Measurements from ENCODE around the gene UFSP2.

The UFSP2 gene, protein sequence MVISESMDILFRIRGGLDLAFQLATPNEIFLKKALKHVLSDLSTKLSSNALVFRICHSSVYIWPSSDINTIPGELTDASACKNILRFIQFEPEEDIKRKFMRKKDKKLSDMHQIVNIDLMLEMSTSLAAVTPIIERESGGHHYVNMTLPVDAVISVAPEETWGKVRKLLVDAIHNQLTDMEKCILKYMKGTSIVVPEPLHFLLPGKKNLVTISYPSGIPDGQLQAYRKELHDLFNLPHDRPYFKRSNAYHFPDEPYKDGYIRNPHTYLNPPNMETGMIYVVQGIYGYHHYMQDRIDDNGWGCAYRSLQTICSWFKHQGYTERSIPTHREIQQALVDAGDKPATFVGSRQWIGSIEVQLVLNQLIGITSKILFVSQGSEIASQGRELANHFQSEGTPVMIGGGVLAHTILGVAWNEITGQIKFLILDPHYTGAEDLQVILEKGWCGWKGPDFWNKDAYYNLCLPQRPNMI

DNA sequence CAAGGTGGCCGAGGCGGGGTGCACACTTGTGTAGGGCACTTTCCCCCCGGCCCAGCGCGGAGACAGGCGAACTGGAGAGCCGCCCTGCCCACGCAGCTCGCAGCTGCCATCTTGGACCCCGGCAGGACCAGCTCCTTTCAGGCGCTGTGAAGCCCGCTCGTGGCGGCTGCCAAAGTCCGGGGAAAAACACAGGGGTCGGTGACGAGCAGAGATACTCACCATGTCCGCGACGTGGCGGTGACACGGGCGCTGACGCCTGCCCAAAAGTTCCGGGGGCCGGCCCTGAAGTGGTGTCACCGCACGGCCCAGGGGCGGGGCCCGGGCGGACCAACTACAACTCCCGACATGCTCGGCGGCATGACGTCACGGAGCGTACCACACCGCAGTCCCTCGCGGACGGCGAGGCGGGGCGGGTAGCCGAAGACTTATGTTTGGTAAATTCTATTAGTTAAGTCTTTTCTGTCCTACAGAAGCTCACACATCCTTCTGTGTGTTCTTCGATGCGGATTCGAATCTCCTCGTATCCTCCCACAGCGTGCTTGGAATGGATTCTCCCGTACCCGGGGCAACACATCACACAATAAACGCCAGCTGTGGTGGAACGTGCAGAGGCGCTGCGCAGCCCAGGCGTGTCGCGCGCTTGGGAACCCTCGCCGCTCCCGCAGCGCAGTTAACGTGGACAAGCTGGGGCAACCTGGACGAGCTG is at the start of gene UFSP2:
Gene UFSP2, minus strand, starts transcription at position 318 of the 706 bp plus-strand sequence. Its CDS starts 96 bp downstream, at position 222.
- DNase-seq (ENCODE audit: low read depth): peak; percentile 59
- H3K4me3 ChIP-seq (ENCODE audit: low read depth, low read length): peak within 1 kb of the TSS; percentile 83

DNA sequence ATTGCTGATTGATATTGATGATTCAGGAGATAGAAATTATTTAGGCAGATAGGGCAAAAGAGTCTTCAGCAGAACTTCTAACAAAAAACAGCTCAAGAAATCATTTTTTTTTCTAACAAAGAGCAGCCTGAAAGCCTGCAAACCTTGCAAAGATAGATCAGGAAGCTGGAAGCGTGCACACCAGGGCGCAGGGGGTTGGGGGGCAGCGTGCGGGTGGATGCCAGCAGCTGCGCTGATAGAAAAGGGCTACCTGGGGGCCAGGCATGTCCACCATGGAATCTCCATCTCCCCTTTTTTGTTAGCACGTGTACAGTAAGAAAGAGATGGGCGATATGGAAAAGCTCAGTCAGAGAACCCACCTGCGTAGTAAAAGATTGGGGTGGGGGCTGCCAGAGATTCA is 47.5 kb upstream of the UFSP2 start:
- H3K4me3 ChIP-seq (ENCODE audit: low read depth, low read length): no peak overlapping the region
- DNase-seq (ENCODE audit: low read depth): no peak

DNA sequence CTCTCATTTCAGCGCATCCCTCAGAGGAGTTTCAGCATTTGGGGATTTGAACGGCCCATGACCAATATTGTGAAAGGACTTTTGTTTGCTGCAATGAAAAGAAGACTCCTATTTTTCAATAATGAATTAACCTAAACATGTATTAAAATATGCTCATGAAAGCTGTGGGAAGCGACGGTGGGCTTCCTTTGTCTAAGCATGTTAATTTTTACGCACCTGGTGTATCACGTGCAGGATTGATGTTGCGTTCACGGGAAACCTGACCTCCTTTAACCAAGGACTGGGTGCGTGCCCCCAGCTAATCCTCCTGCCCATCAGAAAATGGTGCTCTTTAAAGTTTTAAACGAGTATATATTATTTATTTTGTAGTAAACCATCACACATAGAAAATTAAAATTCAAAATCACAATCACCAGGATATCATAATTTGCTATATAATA is 46.4 kb upstream of the UFSP2 start:
- DNase-seq (ENCODE audit: low read depth): no peak

DNA sequence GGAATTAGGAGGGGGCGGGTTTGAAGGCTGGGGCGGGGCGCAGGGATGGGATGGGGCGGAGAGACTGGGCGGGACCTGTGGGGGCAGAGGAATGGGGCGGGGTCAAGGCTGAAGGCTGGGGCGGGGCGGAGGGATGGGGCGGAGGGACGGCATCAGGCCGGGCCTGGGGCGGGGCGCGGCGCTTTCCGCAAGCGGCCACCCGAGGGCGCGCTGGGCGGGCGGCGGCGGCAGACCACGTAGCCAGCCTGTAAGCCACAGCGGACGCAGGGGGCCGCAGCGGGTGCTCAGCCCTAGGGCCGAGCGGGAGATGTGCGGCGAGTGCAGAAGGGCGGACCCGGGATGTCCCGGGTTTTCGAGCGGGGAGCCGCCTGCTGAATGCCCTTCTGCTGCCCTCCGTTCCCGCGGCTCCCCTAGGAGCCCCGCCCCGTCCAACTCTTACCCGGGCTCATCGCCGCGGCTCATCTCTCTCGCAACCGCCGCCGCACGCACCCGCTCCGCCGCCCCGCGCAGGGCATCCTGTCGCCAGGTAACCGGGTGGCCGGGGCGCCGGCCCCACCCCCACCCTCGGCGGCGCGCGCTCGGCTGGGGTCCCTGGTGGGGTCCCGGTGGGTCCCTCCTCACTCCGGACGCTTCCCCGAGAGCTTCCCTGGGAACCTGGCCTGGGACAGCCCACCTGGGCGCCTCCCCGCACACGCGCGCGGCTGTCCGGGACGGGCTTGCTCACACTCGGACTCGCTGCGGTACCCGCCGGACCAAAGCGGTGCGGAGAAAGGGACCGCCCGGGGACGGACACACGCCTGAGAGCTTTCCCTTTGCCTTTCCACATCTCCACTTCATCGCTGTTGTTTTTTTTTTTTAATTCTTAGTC is 45.7 kb upstream of the UFSP2 start, which contains the start of gene CCDC110:
Gene CCDC110, minus strand, starts transcription at position 499 of the 868 bp plus-strand sequence. Its CDS starts 50 bp downstream, at position 449.
- peak; percentile 89 for DNase-seq (ENCODE audit: low read depth)
- H3K4me3 ChIP-seq (ENCODE audit: low read depth, low read length): peak within 1 kb of the TSS; percentile 79

More for the DNA sequence above, 46.4 kb upstream of the UFSP2 start:
- peak overlapping the region; percentile 79 for H3K4me3 ChIP-seq (ENCODE audit: low read depth, low read length)

DNA sequence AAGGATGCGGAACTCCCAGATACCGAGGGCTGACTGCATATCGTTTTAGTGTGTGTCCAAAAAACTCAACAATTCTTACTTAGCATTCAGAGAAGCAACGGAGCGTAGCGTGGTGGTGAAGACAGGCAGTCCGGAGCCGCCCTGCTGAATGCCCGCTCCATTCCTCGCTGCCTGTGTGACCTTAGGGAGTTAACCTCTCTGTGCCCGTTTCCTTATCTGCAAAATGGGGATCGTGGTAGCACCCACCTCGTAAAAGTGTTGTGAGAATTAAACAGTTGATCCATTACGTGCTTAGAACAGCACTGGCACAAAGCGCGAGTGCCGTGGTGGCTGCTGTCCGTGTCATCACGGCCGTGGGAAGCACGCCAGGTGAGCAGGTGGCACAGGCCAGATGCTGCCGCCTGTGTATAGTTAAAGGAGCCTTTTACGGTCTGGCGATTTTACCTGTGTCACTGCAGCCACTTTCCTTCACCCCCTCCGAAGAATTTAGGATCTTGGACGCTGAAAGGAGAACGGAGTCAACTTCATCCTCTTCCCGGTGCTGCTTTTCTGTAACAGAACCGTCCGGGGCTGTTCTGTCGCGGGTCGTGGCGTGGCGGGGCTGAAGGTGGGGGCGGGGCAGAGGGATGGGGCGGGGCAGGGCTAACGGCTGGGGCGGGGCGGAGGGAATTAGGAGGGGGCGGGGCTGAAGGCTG is 44.9 kb upstream of the UFSP2 start:
- no peak for DNase-seq (ENCODE audit: low read depth)

DNA sequence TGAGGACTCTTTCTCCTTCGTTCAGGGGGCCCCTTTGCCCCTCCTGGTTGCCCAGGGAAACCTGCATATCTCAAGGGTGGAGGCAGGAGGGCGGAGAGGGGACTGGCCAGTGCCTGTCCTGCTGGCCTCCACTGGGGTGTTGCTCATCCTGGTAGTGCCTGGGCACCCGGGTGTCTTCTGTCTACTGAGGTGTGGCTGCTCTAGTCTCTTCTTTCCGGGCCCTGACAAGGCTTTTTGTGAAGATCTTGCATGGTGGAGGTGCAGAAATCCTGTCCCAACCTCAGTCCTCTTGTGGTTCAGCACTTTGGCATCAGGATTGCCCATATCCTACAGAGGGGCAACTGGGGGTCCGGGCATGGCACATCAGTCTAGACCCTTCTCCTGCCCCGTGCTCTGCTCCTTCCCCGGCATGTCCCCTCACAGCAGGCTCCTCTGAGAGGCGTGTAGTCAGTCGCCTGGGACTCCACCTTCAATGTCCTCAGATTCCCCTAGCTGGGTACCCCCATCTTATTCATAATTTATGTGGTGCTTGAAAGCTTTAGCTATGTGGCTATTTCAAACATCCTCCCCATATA is 43.9 kb upstream of the UFSP2 start:
- no peak overlapping the region for H3K4me3 ChIP-seq (ENCODE audit: low read depth, low read length)
- DNase-seq (ENCODE audit: low read depth): no peak

More for the DNA sequence above, 44.9 kb upstream of the UFSP2 start:
- peak overlapping the region; percentile 76 for H3K4me3 ChIP-seq (ENCODE audit: low read depth, low read length)

DNA sequence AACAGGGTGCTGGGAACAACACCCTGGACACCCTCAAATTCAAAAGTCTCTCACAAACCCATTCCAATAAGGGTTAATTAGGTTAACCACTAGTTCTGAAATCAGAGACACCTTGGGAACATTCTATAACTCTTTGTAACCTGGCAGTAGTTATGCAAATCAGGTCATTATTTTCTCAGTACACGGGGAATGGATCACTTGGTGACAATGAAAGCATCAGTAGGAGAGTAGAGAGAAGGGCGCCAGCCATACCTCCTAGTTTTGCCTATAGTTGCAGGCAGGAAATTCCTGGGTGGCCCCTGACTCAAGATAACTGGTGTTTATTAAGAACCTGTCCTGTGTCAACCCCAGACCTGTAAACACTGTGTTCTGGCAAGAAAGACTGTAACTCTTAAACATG is 43.2 kb upstream of the UFSP2 start:
- H3K4me3 ChIP-seq (ENCODE audit: low read depth, low read length): no peak overlapping the region
- no peak for DNase-seq (ENCODE audit: low read depth)

DNA sequence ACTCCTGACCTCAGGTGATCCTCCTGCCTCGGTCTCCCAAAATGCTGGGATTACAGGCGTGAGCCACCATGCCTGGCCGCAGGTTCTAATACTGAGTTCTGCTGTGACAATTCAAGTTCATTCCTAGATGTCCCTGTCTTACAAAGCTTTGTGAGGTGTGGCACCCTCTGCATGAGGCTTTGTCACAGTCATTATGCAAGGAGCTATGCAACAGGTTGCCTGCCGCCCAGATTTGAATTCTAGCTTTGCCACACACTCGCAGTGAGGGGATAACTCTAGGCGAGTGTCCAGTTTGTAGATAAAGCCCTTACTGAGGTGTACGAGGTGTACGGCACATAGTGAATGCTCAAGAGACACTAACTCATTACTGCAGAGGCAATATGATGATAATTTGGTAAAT is 42.2 kb upstream of the UFSP2 start:
- no peak for DNase-seq (ENCODE audit: low read depth)
- no peak overlapping the region for H3K4me3 ChIP-seq (ENCODE audit: low read depth, low read length)

DNA sequence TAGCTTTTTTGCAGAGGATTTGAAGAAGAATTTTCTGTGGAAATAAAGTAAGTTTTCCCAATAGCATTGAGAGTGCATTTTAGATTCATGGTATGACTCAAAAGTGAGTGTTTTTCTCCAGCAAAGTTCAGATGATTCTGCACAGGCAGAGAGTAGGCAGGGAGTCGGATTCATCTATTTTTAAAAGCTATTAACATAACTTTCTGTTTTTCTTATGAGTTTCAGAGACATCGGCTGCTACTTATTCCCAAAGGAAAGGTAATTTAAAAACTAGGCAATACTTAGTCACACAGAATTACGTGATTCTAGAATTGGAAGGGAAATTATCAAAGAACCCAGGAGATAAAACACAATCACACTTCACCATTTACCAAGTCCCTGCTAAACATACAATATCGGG is 41.3 kb upstream of the UFSP2 start:
- no peak overlapping the region for H3K4me3 ChIP-seq (ENCODE audit: low read depth, low read length)
- DNase-seq (ENCODE audit: low read depth): peak; percentile 29

DNA sequence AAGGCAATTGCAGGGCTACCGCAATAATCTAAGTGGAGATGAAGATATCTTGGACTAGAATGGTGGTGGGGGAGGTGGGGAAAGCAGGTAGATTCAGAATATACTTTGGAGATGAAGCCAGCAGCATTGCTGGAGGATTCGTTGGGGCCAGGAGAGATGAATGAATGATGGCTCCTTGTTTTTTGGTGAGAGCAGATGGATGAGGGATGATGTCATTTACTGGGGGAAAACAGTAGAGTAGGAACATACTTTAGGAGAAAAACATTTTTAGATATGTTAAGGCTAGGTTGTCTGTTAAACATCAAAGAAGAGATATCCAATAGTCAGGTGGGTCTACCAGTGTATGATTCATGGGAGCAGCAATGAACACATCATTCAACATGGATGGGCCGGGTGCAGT is 39.9 kb upstream of the UFSP2 start:
- DNase-seq (ENCODE audit: low read depth): no peak
- no peak overlapping the region for H3K4me3 ChIP-seq (ENCODE audit: low read depth, low read length)

DNA sequence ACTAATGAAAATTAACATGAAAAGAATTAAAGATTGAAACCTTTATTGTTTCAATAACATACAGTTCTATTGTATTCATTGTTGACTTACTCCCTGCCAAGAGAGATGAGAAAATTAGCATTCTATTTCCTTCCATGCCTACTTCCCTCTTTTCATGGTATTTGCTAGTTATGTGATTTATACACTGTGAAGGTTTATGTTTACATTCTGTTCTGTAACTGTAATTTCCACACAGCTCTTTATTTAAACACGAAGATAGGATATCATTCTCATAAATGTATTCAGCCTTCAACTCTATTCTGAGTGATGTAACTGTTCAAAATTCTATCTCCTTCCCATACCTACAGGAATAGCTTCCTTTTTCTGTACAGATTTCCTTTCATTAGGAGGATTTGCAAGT is 39.1 kb upstream of the UFSP2 start:
- no peak for DNase-seq (ENCODE audit: low read depth)
- no peak overlapping the region for H3K4me3 ChIP-seq (ENCODE audit: low read depth, low read length)

DNA sequence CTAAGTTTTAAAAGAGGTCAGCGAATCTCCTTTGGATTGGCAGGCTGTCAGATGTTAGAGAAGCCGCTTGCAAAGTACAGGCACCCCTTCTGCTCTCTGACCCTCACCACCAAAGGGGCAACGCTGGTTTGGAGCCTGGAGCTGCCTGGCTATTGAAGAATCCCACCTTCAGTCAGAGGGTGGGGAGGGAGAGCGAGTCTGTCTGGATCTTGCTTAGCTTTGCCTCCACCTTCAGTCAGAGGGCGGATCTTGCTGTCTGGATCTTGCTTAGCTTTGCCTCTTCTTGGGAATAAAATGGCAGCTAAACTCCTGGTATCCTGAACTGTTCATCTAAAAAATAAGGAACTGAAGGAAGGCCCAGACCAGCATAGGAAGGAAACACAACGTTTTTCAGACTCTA is 38.4 kb upstream of the UFSP2 start:
- DNase-seq (ENCODE audit: low read depth): no peak
- no peak overlapping the region for H3K4me3 ChIP-seq (ENCODE audit: low read depth, low read length)

DNA sequence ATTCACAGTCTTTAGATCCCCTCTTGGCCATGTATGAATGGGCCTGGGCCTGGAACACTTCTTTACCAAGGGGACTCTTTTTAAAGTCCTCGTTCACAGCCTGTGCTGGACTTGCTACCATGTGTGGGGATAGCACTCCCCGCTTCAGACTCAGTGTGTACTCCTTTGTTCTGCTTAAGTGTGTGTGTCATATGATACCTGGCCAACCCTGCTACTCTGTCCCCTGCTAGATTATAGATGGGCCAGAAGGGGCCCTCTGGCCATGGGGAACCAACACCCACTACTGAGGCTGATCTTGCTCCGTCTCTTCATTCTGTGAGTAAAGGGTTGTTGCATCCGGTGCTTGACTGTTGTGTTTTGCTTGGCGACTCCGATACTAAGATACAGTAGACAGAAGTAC is 37.8 kb upstream of the UFSP2 start:
- no peak for DNase-seq (ENCODE audit: low read depth)
- H3K4me3 ChIP-seq (ENCODE audit: low read depth, low read length): no peak overlapping the region

DNA sequence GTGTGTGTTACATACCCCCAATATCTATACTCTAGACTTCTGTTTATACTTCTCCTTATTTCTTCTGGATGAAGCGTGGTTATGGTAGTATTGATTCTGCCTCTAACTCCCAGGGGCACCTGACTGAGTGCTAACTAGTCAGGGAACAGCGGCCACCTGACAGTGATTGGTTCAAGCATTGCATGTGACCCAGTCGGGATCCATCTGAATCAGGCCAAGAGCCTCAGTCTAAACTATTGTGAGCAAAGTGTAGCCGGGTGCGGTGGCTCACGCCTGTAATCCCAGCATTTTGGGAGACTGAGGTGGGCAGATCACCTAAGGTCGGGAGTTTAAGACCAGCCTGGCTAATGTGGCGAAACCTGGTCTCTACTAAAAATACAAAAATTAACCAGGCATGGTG is 35.8 kb upstream of the UFSP2 start:
- H3K4me3 ChIP-seq (ENCODE audit: low read depth, low read length): no peak overlapping the region
- DNase-seq (ENCODE audit: low read depth): no peak

DNA sequence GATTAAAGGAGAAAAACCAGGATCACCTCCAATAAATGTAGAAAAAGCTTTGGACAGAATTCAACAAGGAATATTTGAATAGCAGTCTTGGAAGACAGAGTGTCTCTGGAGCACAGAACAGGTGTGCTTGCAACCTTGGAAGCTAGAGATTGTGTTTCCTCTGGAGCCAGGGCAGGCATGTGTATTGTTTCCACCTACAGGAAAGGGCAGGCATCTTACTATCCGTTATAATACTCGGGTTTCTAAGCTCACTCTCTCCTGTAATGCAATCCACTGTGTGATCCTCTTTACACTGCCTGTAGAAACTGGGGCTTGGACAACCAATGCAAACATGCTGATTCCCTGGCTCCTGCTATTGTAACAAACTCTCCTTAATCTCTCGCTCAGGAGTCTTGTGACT is 31.4 kb upstream of the UFSP2 start:
- no peak overlapping the region for H3K4me3 ChIP-seq (ENCODE audit: low read depth, low read length)
- no peak for DNase-seq (ENCODE audit: low read depth)

DNA sequence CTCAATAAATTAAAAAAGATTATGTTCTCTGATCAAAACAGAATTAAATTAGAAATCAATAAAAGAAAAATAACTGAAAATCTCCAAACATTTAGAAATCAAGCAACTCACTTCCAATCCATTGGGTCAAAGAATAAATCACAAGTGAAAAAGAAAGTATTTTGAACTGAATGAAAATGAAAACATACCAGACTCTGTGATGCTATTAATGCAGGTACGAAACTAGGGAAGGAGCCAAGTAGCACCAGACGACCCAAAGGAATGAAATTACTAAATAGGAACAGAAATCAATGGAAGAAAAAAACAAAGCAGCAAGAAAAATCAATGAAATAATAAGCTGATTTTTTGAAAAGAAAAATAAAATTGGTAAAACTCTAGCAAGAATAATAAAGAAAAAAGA is 30.4 kb upstream of the UFSP2 start:
- no peak for DNase-seq (ENCODE audit: low read depth)
- no peak overlapping the region for H3K4me3 ChIP-seq (ENCODE audit: low read depth, low read length)

DNA sequence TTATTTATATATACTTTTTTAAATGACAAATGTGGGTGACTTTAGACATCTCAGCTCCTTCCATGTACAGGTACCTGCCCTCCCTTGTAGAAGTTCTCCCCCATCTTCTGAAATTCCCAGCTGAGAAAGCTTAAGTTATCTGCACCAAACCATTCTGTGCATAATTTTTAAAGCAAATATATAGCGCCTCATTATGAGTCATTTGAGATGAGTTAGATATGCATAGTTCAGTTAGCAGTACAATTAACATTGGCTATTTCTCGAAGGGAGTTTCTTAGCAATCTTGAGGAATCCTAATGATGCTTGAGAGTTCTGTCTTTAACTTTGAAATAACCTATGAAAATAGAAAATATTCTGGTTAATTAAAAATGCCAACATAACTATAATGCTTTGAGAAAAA is 19.4 kb upstream of the UFSP2 start:
- H3K4me3 ChIP-seq (ENCODE audit: low read depth, low read length): no peak overlapping the region

DNA sequence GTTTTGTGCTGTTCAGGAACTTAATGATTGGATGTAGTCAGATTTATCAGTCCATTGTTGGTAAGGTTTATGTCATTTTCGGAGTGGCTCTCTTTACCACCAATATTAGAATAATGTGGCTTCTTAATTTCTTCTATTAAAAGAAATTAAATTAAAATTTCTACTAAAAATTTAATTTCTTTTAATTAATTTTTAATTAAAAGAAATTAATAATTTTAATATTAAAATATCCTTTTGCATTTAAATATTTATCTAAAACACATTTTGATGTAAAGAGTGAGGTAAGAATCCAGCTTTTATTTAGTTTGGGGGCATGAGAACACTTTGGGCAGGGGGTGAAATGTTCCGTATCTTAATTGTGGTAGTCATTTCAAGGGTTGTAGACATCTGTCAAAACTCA is 15.7 kb upstream of the UFSP2 start:
- H3K4me3 ChIP-seq (ENCODE audit: low read depth, low read length): no peak overlapping the region
- DNase-seq (ENCODE audit: low read depth): no peak

More for the DNA sequence above, 19.4 kb upstream of the UFSP2 start:
- DNase-seq (ENCODE audit: low read depth): no peak

DNA sequence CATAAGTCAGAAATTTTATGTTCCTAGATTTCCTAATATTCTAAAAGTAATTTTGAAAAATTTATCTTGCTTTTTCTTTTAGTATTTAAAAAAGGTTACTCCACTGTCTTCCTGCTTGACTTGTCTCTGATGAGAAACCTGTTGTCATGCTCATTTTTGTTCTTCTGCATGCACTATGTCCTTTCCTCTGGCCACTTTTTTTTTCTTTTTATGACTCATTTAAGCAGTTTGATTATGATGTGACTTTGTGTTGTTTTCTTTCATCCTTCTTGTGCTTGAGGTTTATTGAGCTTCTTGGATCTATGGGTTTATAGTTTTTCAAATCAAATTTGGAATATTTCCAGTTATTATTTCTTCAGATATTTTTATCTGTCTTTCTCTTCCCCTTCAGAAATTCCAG is 12.0 kb upstream of the UFSP2 start:
- no peak overlapping the region for H3K4me3 ChIP-seq (ENCODE audit: low read depth, low read length)
- no peak for DNase-seq (ENCODE audit: low read depth)
